ENCODE data around the gene IER5L.

DNA sequence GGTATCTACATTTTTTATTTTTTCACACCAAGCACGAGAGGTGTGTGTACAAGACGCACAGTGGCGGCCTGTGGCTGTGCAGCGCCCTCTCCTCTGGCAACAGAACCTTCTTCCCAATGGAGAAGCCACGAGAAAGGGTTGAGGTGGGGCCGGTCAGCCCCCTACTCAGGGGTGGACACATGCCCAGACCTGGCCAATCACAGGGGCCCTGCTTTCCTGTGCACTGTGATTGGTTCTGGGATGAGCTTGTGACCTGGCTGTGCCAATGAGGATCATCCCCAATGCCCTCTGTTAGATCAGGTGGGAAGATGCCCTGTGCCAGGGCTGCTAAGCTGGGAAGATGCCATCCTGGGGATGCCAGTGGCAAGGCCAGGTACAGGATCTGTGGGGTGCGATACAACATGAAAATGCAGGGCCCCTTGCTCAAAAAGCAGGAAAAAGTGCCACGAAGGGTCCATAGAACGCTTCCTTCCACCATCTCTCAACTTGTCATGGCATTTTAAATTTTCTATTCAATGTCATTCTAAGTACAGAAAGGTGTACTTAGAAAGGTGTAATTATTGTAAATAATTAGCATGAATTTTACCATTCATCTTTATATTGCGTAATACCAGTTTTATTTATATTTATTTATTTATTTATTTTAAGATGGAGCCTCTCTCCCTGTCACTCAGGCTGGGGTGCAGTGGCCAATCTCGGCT lies 15.4 kb downstream of the IER5L start:
- TF ChIP-seq, protein P1, sequence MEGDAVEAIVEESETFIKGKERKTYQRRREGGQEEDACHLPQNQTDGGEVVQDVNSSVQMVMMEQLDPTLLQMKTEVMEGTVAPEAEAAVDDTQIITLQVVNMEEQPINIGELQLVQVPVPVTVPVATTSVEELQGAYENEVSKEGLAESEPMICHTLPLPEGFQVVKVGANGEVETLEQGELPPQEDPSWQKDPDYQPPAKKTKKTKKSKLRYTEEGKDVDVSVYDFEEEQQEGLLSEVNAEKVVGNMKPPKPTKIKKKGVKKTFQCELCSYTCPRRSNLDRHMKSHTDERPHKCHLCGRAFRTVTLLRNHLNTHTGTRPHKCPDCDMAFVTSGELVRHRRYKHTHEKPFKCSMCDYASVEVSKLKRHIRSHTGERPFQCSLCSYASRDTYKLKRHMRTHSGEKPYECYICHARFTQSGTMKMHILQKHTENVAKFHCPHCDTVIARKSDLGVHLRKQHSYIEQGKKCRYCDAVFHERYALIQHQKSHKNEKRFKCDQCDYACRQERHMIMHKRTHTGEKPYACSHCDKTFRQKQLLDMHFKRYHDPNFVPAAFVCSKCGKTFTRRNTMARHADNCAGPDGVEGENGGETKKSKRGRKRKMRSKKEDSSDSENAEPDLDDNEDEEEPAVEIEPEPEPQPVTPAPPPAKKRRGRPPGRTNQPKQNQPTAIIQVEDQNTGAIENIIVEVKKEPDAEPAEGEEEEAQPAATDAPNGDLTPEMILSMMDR (conservative IDR thresholded peaks at IDR 0.05) = no peak
- no peak for TF ChIP-seq ZFX (IDR thresholded peaks at IDR 0.05)

All from C4-2B (cell line).